Endothelial cell of hepatic sinusoid (primary cell): ENCODE data around the gene IGFBP5.

Experiments
- in situ Hi-C: cut with HindIII; loops from 2 replicates; pipeline ENCODE4 v1.10.0; 2017; ENCODE audit warnings: low sequenced_read_pairs

The IGFBP5 gene

GRCh38 chr2:216671791-216672343 is 23.5 kb downstream of the IGFBP5 start:
- in situ Hi-C loops, result no loop called here

- in situ Hi-C loops, result no loop called here
Measured at GRCh38 chr2:216671081-216671411, 24.3 kb downstream of the IGFBP5 start.

GRCh38 chr2:216670266-216671080 is 24.9 kb downstream of the IGFBP5 start:
- in situ Hi-C loops, result no loop called here

GRCh38 chr2:216666461-216667233 is 28.7 kb downstream of the IGFBP5 start:
- in situ Hi-C loops, result no loop called here

- in situ Hi-C loops, result no loop called here
Measured at GRCh38 chr2:216665717-216666116, 29.6 kb downstream of the IGFBP5 start.

GRCh38 chr2:216665242-216665641 is 30.1 kb downstream of the IGFBP5 start:
- in situ Hi-C loops, result no loop called here

- in situ Hi-C loops, result no loop called here
Measured at GRCh38 chr2:216664593-216665034, 30.7 kb downstream of the IGFBP5 start.

GRCh38 chr2:216663846-216664245 is 31.5 kb downstream of the IGFBP5 start:
- in situ Hi-C loops, result no loop called here

GRCh38 chr2:216663106-216663505 is 32.2 kb downstream of the IGFBP5 start:
- in situ Hi-C loops, result no loop called here

- in situ Hi-C loops, result no loop called here
Measured at GRCh38 chr2:216661639-216662375, 33.5 kb downstream of the IGFBP5 start.

- in situ Hi-C loops, result no loop called here
Measured at GRCh38 chr2:216661051-216661450, 34.3 kb downstream of the IGFBP5 start.

- in situ Hi-C loops, result no loop called here
Measured at GRCh38 chr2:216660496-216660895, 34.9 kb downstream of the IGFBP5 start.

GRCh38 chr2:216659276-216659675 is 36.1 kb downstream of the IGFBP5 start:
- in situ Hi-C loops, result no loop called here

GRCh38 chr2:216658757-216659156 is 36.6 kb downstream of the IGFBP5 start:
- in situ Hi-C loops, result no loop called here

- in situ Hi-C loops, result no loop called here
Measured at GRCh38 chr2:216657980-216658379, 37.4 kb downstream of the IGFBP5 start.

- in situ Hi-C loops, result no loop called here
Measured at GRCh38 chr2:216657086-216657855, 38.1 kb downstream of the IGFBP5 start.

GRCh38 chr2:216654528-216655052 is 40.8 kb downstream of the IGFBP5 start:
- in situ Hi-C loops, result loop anchor here (5.0 kb wide), 1 partner anchor 137 kb away; no protein-coding TSS in a partner anchor

GRCh38 chr2:216653931-216654365 is 41.4 kb downstream of the IGFBP5 start:
- in situ Hi-C loops, result loop anchor here (5.0 kb wide), 1 partner anchor 137 kb away; no protein-coding TSS in a partner anchor

- in situ Hi-C loops, result loop anchor here (5.0 kb wide), 1 partner anchor 136 kb away; no protein-coding TSS in a partner anchor
Measured at GRCh38 chr2:216653093-216653799, 42.1 kb downstream of the IGFBP5 start.
